Transverse colon (tissue), 4 donors: ENCODE results near the gene ARHGAP5.

Source experiments
- POLR2AphosphoS5 ChIP-seq, 3 donors: sonication (generic); formaldehyde crosslinking; IDR thresholded peaks; one replicate each; pipeline ENCODE4 v1.6.1; 2016; ENCODE audit warnings: antibody characterized with exemption in 3 of 3
- TF ChIP-seq, protein P1 (sequence below), 5 experiments: fragments of 200-600 bp in 3 of 5; fragments of 450-650 bp in 2 of 5; sonication (generic) in 3 of 5; IDR thresholded peaks; 1 replicate in 2 of 5; 2 replicates in 3 of 5; pipeline ENCODE4 v1.5.1; 2016 to 2017; ENCODE audit warnings: antibody characterized with exemption in 5 of 5, inconsistent platforms in 3 of 5, mild to moderate bottlenecking in 2 of 5, moderate library complexity in 1 of 5

- TF ChIP-seq, protein P1, sequence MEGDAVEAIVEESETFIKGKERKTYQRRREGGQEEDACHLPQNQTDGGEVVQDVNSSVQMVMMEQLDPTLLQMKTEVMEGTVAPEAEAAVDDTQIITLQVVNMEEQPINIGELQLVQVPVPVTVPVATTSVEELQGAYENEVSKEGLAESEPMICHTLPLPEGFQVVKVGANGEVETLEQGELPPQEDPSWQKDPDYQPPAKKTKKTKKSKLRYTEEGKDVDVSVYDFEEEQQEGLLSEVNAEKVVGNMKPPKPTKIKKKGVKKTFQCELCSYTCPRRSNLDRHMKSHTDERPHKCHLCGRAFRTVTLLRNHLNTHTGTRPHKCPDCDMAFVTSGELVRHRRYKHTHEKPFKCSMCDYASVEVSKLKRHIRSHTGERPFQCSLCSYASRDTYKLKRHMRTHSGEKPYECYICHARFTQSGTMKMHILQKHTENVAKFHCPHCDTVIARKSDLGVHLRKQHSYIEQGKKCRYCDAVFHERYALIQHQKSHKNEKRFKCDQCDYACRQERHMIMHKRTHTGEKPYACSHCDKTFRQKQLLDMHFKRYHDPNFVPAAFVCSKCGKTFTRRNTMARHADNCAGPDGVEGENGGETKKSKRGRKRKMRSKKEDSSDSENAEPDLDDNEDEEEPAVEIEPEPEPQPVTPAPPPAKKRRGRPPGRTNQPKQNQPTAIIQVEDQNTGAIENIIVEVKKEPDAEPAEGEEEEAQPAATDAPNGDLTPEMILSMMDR (IDR thresholded peaks at IDR 0.05): no peak
- TF ChIP-seq POLR2AphosphoS5 (IDR thresholded peaks at IDR 0.05): no peak
Observed at GRCh38 chr14:32197919-32198318, 120.8 kb downstream of the ARHGAP5 start.
